Prostate gland (tissue), 2 donors: ENCODE data around the gene ZDHHC4.

Experiments
- CTCF ChIP-seq, 4 experiments: fragments of 200-600 bp in 2 of 4; fragments of 450-650 bp in 2 of 4; sonication (generic) in 2 of 4; IDR thresholded peaks; 1 replicate in 3 of 4; 2 replicates in 1 of 4; pipeline ENCODE4 v1.5.1; 2016 to 2019; ENCODE audit warnings: antibody characterized with exemption in 4 of 4, mild to moderate bottlenecking in 2 of 4, moderate library complexity in 2 of 4
- POLR2A ChIP-seq: fragments of 450-650 bp; IDR thresholded peaks from one replicate; pipeline ENCODE4 v1.6.1; 2016; ENCODE audit warnings: antibody characterized with exemption, mild to moderate bottlenecking
- POLR2AphosphoS5 ChIP-seq: sonication (generic); formaldehyde crosslinking; IDR thresholded peaks from one replicate; pipeline ENCODE4 v1.6.1; 2017; ENCODE audit warnings: antibody characterized with exemption

- TF ChIP-seq POLR2A = no peak
- TF ChIP-seq POLR2AphosphoS5 = no peak
- TF ChIP-seq CTCF (IDR thresholded peaks at IDR 0.05) = no peak
Observed at GRCh38 chr7:6589151-6589828, 12.0 kb downstream of the ZDHHC4 start.
